ENCODE measurements around the gene DCAKD. TPM values are rescaled to one million over a fixed set of nuclear protein-coding genes. Genes with fewer than 3 reads are reported as not detected.

The DCAKD gene
- total RNA-seq, 1 experiment from 2014 or later = 48.3 TPM

GRCh38 chr17:45067637-45068036 is 16.2 kb upstream of the DCAKD start:
- H4K5ac ChIP-seq (ENCODE audit: insufficient read length, low read depth, low read length) = no peak overlapping the region

More at GRCh38 chr17:45067637-45068036, 16.2 kb upstream of the DCAKD start:
- Mint-ChIP-seq H3K27ac (no peak overlapping the region), H3K36me3 (ENCODE audit: insufficient read depth in 1 of 3, low read depth in 3 of 3) (peaks cover 25 to 48% (median 43%) of the 10 kb centered on the region in 3 experiments; a peak in 6 of 7 replicates), H3K4me3 (no peak overlapping the region), H3K27me3 (ENCODE audit: low read depth) (no peaks in the 10 kb centered on the region), H3K9me3 (no peaks in the 10 kb centered on the region), H3K4me1 (peaks cover 4 to 5% of the 10 kb centered on the region in 2 experiments; a peak in 2 of 4 replicates)
- no peak overlapping the region for H4K91ac ChIP-seq (ENCODE audit: insufficient read length, low read depth, low read length)
- H3K23ac ChIP-seq (ENCODE audit: insufficient read length, low read depth, low read length) = no peak overlapping the region
- H3K18ac ChIP-seq (ENCODE audit: insufficient read length, low read depth, low read length) = no peak overlapping the region
- WGBS (ENCODE audit: extremely low coverage, insufficient read length, low lambda C conversion rate) = no CpG with 5 or more reads among the region's 2 CpGs
- no peaks in the 10 kb centered on the region for H3K27me3 ChIP-seq (ENCODE audit: insufficient read depth, low read length)
- no peaks in the 10 kb centered on the region for H3K4me1 ChIP-seq (ENCODE audit: insufficient read depth, low read length)
- H3K27ac ChIP-seq (ENCODE audit: insufficient read length, low read depth, low read length) = no peak overlapping the region
- no peak overlapping the region for H3K4ac ChIP-seq (ENCODE audit: low read depth, low read length)
- peaks cover 2% of the 10 kb centered on the region for H3K79me1 ChIP-seq (ENCODE audit: insufficient read depth, low read depth, low read length, poor library complexity, severe bottlenecking)
- no peak overlapping the region for H3K56ac ChIP-seq (ENCODE audit: insufficient read length, low read depth, low read length)
- no peak overlapping the region for H2AFZ ChIP-seq (ENCODE audit: low read length)
- no peak overlapping the region for H3T11ph ChIP-seq (ENCODE audit: low read length)
- no peak overlapping the region for H4K8ac ChIP-seq (replicated peaks; ENCODE audit: insufficient read length, low read depth, low read length)
- DNase-seq = no peak
- H2BK20ac ChIP-seq (ENCODE audit: low read depth, low read length, poor library complexity, severe bottlenecking) = no peak overlapping the region
- H3K4me2 ChIP-seq (ENCODE audit: insufficient read depth, insufficient read length, low read length) = no peak overlapping the region
- no peaks in the 10 kb centered on the region for H3K9me3 ChIP-seq (ENCODE audit: control insufficient read depth, low read depth, low read length)
- H3K23me2 ChIP-seq (ENCODE audit: insufficient read length, low read depth, low read length, poor library complexity, severe bottlenecking) = no peaks in the 10 kb centered on the region
- no peak overlapping the region for H3K14ac ChIP-seq (ENCODE audit: insufficient read depth, low read length)
- no peak overlapping the region for H3K9ac ChIP-seq (ENCODE audit: extremely low read depth, insufficient read length, low read length)
- no peak overlapping the region for H2BK5ac ChIP-seq (ENCODE audit: insufficient read length, low read length)
- TF ChIP-seq CTCF (conservative IDR thresholded peaks at IDR 0.05) = no peak
- no peak overlapping the region for H2BK15ac ChIP-seq (ENCODE audit: low read depth, low read length)
- H2BK120ac ChIP-seq (ENCODE audit: low read depth, low read length, poor library complexity, severe bottlenecking) = no peak overlapping the region
- no peak overlapping the region for H2AK5ac ChIP-seq (ENCODE audit: insufficient read length, low read length)
- H2BK12ac ChIP-seq (ENCODE audit: insufficient read length, low read depth, low read length) = no peak overlapping the region
- peaks cover 12% of the 10 kb centered on the region; the same call in 1 of the 2 replicates for H3K79me2 ChIP-seq (ENCODE audit: insufficient read depth, low read length)
- no peaks in the 10 kb centered on the region for H4K20me1 ChIP-seq (ENCODE audit: control insufficient read depth, insufficient read depth, insufficient read length)

Data from H9 (cell line).